CD4-positive, alpha-beta T cell treated with Interleukin-10 for 1 hour (primary cell): ENCODE results near the gene SOX6.

ENCODE experiments used
- DNase-seq: peaks from one replicate; pipeline ENCODE4 v3.0.0-alpha.2; 2020

The SOX6 gene

DNA sequence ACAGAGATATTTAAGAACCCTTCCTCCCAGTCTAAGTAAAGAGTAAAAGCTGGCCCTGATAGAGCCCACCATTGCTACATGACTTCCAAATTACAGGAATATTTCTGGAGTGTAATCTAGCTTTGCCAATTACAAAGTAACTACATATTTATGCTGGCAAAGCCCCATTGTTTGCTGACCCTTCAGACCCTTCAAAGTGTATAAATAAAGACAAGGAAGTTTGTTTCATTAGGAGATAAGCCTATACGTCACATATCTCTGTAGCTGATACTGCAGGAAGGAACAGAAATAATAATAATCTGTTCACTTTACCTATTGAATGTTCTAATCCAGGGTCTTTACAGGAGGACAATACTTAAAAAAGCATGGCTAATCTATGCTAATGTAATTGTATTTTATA is 375.1 kb downstream of the SOX6 start:
- no peak for DNase-seq

- DNase-seq, result no peak
Measured at GRCh38 chr11:15977116-15977515, 379.2 kb downstream of the SOX6 start.

- DNase-seq, result no peak
Measured at GRCh38 chr11:15976433-15977045, 379.8 kb downstream of the SOX6 start.

GRCh38 chr11:15975742-15976141 is 380.6 kb downstream of the SOX6 start:
- DNase-seq, result no peak

- DNase-seq, result no peak
Measured at GRCh38 chr11:15972838-15973237, 383.5 kb downstream of the SOX6 start.

GRCh38 chr11:15971215-15971546 is 385.2 kb downstream of the SOX6 start:
- DNase-seq, result no peak

DNA sequence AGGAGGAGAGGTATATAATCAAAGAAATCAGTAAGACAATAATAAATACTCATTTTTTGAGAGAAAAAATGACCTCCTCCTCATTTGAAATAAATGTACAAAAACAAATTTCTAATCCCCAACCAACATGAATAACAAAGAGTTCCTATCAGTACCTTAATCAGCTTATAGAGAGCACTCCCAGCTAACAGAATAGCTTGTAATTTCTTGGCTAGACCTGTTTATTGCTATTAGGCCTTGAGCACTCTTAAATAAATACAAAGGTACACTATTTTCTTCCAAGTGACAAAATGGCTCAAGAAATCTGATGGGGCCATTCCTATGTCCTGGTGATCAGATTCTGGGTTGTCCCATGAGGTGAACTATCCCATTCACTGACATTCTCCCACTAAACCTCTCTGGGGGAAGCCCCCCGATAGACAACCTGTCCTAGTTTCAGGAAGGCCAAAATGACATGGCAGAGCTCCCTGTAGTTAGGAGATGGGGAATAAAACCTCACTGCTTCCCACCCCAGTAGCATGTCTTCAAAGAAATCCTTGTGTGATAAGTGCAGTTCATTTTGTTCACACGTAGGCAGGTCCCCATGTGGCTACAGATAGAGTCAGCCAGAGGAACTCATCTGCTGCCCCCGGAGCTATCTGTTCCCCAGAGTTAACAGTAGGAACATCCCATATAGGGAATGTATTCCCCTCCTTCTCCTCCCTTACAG is 385.7 kb downstream of the SOX6 start:
- DNase-seq, result no peak

GRCh38 chr11:15969701-15970329 is 386.5 kb downstream of the SOX6 start:
- no peak for DNase-seq

DNA sequence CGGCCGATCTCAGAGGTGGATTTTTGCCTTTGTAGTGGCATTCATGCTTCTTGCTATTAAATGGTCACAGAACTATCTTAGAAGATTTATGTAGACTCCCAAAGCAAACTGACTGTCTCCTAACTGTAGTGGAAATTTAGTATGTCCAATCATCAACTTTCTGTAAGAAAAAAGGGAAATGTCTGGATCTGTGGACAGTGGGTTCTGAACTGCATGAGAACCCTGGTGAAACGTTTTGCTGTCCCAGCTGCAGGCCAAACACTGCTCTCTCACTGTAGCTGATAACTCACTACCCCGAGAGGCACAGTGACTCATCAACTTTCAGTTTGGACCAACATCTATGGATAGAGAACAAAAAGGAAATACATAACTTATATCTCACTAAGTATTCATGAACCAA is 387.1 kb downstream of the SOX6 start:
- DNase-seq, result no peak

DNA sequence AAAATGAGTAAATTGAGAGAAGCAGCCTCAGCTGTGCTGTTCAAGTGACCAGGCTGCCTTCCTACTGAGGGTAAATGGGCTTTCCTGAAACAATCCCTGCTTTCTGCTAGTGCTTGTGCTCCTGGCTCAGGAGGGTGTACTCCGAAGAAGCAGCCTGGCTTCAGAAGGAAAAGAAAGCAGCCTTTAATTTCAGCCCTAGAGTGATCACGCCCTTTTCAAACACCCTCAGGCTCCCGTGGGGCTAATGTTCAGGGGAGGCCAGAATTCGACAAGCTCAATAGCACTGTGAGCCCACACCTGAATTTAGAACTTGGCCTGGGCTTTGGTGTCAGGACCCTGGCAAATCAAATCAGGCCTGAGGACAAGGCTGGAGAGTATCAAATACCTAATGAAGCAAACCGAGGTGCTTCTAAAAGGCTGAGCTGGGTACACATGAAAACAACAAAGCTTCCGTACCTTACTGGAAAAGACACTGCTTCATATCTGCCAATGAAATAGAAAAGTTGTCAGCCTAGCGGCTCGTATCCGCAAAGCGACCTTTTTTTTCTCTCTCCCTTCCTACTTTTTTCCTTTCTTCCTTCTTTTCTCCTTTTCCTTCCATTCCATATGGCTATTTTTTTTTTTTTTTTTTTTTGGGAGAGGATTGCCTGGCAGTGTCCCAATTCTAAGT is 387.8 kb downstream of the SOX6 start:
- DNase-seq, result no peak

GRCh38 chr11:15967966-15968365 is 388.4 kb downstream of the SOX6 start:
- DNase-seq, result no peak

DNA sequence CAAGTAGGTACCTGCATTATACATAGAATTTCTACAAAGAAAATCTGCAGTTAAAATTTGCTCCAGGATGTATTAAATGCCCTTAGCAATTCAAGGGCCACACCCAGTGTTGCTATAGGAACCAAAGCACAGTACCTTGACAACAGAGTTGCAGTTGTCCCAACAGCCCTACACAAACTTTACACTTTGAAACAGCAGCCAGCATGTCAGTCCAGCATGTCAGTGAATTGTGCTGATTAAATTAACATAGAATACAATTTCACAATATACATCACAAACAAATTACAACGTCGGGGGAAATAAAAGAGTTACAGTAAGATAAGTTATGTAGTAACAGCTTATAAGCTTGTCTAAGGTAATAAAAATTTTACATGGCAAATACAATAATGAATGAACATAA is 389.2 kb downstream of the SOX6 start:
- DNase-seq, result no peak

GRCh38 chr11:15965562-15966250 is 390.6 kb downstream of the SOX6 start:
- no peak for DNase-seq

- DNase-seq, result no peak
Measured at GRCh38 chr11:15963266-15963665, 393.1 kb downstream of the SOX6 start.

DNA sequence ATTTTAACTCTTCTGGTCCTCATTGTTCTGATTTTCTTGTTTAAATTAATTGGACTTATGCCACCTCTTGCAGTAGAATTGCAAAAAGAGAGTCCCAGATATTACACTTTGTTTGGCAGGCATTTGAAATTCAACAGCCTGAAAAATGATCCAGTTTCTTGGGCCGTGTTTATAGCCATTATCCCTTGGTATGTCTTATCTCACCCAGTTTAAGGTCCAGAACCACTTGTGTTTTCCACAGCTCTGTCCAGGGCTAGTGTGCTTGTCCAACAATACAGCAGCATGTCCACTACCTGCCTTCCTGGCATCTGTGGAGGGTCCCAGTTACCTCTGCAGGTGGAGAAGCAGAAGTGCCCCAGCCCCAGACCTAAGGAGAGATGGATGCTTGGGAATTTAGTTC is 397.4 kb downstream of the SOX6 start:
- no peak for DNase-seq

- no peak for DNase-seq
Measured at GRCh38 chr11:15957234-15957633, 399.1 kb downstream of the SOX6 start.

DNA sequence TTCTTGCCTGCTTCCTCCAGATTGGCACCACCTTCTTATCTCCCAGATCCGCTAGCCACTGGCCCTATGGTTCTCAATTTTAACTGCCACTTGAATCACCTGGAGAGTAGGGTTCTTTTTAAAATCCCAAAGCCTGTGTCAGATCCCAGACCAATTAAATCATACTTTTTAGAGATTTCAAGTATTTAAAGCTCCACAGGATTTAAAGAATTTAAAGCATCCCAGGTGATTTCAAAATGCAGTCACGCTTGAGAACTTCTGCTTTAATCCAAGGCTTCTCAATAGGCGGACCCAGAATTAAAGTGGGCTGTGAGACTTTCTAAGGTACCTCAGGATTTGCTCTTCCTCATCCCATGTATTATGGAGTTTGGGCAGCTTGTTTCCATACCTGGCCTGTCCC is 400.0 kb downstream of the SOX6 start:
- no peak for DNase-seq

- DNase-seq, result no peak
Measured at GRCh38 chr11:15955595-15955994, 400.8 kb downstream of the SOX6 start.

- no peak for DNase-seq
Measured at GRCh38 chr11:15947681-15948648, 408.4 kb downstream of the SOX6 start.

GRCh38 chr11:15945726-15946125 is 410.6 kb downstream of the SOX6 start:
- DNase-seq, result no peak

DNA sequence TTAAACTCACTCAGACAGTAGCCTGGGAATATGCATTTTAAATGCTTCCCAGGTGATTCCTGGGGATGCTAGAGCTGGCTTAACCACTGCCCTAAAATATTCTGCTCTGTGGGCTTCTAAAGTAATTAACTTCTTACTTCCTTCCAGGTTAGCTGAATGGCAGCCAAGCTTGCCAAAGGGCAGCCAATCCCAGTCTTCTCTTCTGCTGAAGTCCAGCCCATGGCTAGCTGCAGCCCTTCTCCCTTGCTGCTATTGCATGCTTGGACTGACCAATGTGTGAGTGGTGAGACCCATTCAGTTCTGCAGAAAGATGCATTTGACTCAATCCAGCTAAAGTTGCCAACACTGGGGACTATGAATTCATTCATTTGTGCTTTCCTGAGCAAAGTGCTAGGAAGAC is 411.9 kb downstream of the SOX6 start:
- DNase-seq, result no peak
